GM19239 (cell line): ENCODE results near the gene TFDP1.
A peak's percentile ranks its signal among the peaks of the same experiment; 100 is the strongest.

Source experiments
- DNase-seq: peaks from one replicate; pipeline ENCODE4 v3.0.0; 2011; ENCODE audit warnings: low spot score; ENCODE audit not compliant: insufficient read length
- FAIRE-seq: peaks from 2 replicates; lab custom pipeline; 2011; peaks lifted over from hg19 to GRCh38; lab: Jason Lieb, UNC

TFDP1 gene

GRCh38 chr13:113584205-113584869 lies at the start of gene TFDP1:
Gene TFDP1 (plus strand): TSS chr13:113584753. CDS start chr13:113585838, 1,085 bp downstream.
- FAIRE-seq (peak; percentile 92), DNase-seq (peak; percentile 97)

GRCh38 chr13:113535381-113535781 lies 49.2 kb upstream of the TFDP1 start:
- no peak for DNase-seq
- FAIRE-seq = no peak

- no peak for DNase-seq
- no peak for FAIRE-seq
Observed at GRCh38 chr13:113536461-113537110, 48.0 kb upstream of the TFDP1 start.

GRCh38 chr13:113537205-113537604 lies 47.3 kb upstream of the TFDP1 start:
- no peak for FAIRE-seq
- no peak for DNase-seq

GRCh38 chr13:113537909-113538688 lies 46.5 kb upstream of the TFDP1 start:
- FAIRE-seq (no peak), DNase-seq (no peak)

- no peak for FAIRE-seq
- DNase-seq = no peak
Observed at GRCh38 chr13:113538689-113539058, 45.9 kb upstream of the TFDP1 start.

- DNase-seq = no peak
- FAIRE-seq = no peak
Observed at GRCh38 chr13:113539176-113539575, 45.4 kb upstream of the TFDP1 start.

- DNase-seq = no peak
- FAIRE-seq = no peak
Observed at GRCh38 chr13:113539822-113540221, 44.7 kb upstream of the TFDP1 start.

GRCh38 chr13:113540523-113540922 lies 44.0 kb upstream of the TFDP1 start:
- DNase-seq = no peak
- FAIRE-seq = no peak

GRCh38 chr13:113542751-113543424 lies 41.7 kb upstream of the TFDP1 start:
- no peak for FAIRE-seq

GRCh38 chr13:113544071-113544891 lies 40.3 kb upstream of the TFDP1 start:
- no peak for FAIRE-seq
- no peak for DNase-seq

More at GRCh38 chr13:113542751-113543424, 41.7 kb upstream of the TFDP1 start:
- DNase-seq = no peak

GRCh38 chr13:113544896-113545295 lies 39.7 kb upstream of the TFDP1 start:
- no peak for FAIRE-seq

GRCh38 chr13:113545455-113545930 lies 39.1 kb upstream of the TFDP1 start:
- DNase-seq (no peak), FAIRE-seq (no peak)

More at GRCh38 chr13:113544896-113545295, 39.7 kb upstream of the TFDP1 start:
- DNase-seq = no peak

GRCh38 chr13:113545931-113546516 lies 38.5 kb upstream of the TFDP1 start:
- FAIRE-seq (no peak), DNase-seq (no peak)

GRCh38 chr13:113546571-113547237 lies 37.8 kb upstream of the TFDP1 start:
- DNase-seq = no peak
- FAIRE-seq = no peak

- FAIRE-seq = no peak
- no peak for DNase-seq
Observed at GRCh38 chr13:113547238-113547971, 37.1 kb upstream of the TFDP1 start.

- no peak for DNase-seq
Observed at GRCh38 chr13:113548171-113548641, 36.3 kb upstream of the TFDP1 start.

More at GRCh38 chr13:113548171-113548641, 36.3 kb upstream of the TFDP1 start:
- no peak for FAIRE-seq
